Activated effector memory CD4-positive, alpha-beta T cell treated with anti-CD3 and anti-CD28 coated beads, Interleukin-2, amount 50 U/mL, for 16 hours (primary cell): ENCODE results near the gene PHF2.

Experiments
- DNase-seq: peaks from one replicate; pipeline ENCODE4 v3.0.0-alpha.2; 2020

The PHF2 gene

GRCh38 chr9:93569621-93570174 lies 6.7 kb upstream of the PHF2 start:
- no peak for DNase-seq

- no peak for DNase-seq
Measured at GRCh38 chr9:93572221-93572620, 4.2 kb upstream of the PHF2 start.

- no peak for DNase-seq
Measured at GRCh38 chr9:93572636-93573515, 3.5 kb upstream of the PHF2 start.

GRCh38 chr9:93573516-93573828 lies 2.9 kb upstream of the PHF2 start:
- no peak for DNase-seq

- peak; percentile 57 for DNase-seq
Measured at GRCh38 chr9:93574091-93574899, 2.1 kb upstream of the PHF2 start.

GRCh38 chr9:93574900-93575795 lies 1.2 kb upstream of the PHF2 start:
- DNase-seq: peak; percentile 63

GRCh38 chr9:93575796-93576257 lies 557 bp upstream of the PHF2 start:
- peak; percentile 82 for DNase-seq

GRCh38 chr9:93577078-93577974 lies 942 bp downstream of the PHF2 start:
- peak; percentile 68 for DNase-seq

- peak; percentile 62 for DNase-seq
Measured at GRCh38 chr9:93577975-93578682, 1.7 kb downstream of the PHF2 start.

GRCh38 chr9:93578844-93579243 lies 2.5 kb downstream of the PHF2 start:
- peak; percentile 54 for DNase-seq

GRCh38 chr9:93579711-93580516 lies 3.5 kb downstream of the PHF2 start:
- DNase-seq: peak; percentile 59

GRCh38 chr9:93580654-93581380 lies 4.4 kb downstream of the PHF2 start:
- peak; percentile 45 for DNase-seq

- DNase-seq: peak; percentile 39
Measured at GRCh38 chr9:93582115-93582514, 5.7 kb downstream of the PHF2 start.

GRCh38 chr9:93582550-93582949 lies 6.2 kb downstream of the PHF2 start:
- no peak for DNase-seq

- no peak for DNase-seq
Measured at GRCh38 chr9:93585259-93585658, 8.9 kb downstream of the PHF2 start.

GRCh38 chr9:93585695-93586094 lies 9.3 kb downstream of the PHF2 start:
- DNase-seq: no peak

GRCh38 chr9:93586290-93587057 lies 10.1 kb downstream of the PHF2 start:
- peak; percentile 57 for DNase-seq

- DNase-seq: no peak
Measured at GRCh38 chr9:93587284-93587650, 10.9 kb downstream of the PHF2 start.
